HG03196 (cell line): ENCODE measurements around the gene NTHL1.

Experiments
- ATAC-seq: cut with Tn5 transposase; IDR thresholded peaks from one replicate; pipeline ENCODE4 v1.9.1; 2021; ENCODE audit not compliant: unreplicated experiment

Gene NTHL1

DNA sequence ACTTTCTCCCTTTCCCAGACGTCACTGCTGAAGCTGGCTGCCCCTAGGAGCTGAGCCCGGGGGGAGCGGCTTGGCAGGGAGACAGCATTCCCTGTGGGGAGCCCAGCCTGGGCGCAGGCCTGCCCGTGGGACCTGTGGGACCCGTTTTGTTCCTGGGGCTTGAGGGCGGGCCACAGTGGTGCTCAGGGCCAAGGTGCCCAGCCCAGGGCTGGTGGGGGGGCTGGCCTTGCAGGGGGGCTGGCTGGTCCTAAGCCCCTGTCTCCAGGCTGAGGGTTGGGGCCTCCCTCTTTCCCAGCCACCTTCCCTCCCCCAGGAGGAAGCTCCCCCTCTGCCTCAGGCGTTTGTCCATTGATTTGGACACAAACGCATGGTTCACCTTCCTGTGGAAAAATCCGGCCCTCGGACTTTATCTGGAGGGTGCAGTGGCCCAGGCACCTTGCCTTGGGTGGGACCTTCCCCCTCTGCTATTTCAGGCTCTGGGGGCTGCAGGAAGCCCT, 16.5 kb downstream of the NTHL1 start:
- no peak for ATAC-seq

- ATAC-seq = no peak
These were observed 17.6 kb downstream of the NTHL1 start for GRCh38 chr16:2030036-2030435.

GRCh38 chr16:2029350-2029749, 18.3 kb downstream of the NTHL1 start:
- ATAC-seq = no peak

DNA sequence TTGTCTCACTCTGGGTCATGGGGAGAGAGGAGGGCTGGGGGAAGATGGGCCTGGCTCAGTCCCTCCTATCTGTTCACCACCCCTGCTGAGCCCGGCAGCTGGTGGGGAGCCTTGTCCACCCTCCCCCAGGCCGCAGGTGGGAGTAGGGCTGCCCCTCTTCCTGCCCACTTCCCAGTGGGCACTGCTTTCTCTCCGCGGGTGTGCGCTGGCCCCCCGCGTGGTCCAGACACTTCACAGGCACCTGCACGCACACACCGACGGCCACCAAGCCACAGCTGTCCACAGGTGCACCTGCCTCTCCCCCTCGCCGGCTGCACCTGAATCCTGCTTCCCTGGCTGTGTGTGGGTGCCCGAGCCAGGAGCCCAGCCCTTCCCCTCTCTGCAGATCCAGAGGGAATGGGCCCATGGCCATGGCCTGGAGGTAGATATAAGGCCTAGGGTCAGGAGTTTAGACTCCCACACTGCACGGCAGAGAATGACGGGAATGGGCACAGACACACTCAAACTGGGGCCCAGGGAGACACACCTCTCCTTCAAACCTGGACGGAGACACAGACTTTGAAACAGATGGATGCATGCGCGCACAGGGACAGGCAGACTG, 18.9 kb downstream of the NTHL1 start:
- ATAC-seq = no peak

DNA sequence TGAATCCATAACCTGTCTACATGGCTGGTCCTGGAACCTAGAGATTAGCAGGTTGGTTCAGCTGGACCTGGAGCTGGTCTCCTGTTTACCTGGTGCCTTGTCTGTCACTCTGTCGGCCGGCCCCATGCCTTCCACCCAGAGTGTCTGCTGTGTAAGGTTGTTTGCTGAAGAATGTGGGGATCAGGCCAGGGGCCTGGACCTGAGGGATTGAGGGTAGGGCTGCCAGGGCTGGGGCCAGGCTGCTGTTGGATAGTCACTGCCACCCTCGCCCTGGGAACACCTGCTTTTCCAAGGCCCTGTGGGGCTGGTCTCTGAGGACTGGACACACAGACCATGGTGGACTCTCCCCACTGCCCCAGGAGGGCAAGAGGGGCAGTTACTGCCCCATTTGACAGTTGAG, 19.5 kb downstream of the NTHL1 start:
- ATAC-seq = no peak

- no peak for ATAC-seq
These were observed 20.3 kb downstream of the NTHL1 start for GRCh38 chr16:2027024-2028010.

DNA sequence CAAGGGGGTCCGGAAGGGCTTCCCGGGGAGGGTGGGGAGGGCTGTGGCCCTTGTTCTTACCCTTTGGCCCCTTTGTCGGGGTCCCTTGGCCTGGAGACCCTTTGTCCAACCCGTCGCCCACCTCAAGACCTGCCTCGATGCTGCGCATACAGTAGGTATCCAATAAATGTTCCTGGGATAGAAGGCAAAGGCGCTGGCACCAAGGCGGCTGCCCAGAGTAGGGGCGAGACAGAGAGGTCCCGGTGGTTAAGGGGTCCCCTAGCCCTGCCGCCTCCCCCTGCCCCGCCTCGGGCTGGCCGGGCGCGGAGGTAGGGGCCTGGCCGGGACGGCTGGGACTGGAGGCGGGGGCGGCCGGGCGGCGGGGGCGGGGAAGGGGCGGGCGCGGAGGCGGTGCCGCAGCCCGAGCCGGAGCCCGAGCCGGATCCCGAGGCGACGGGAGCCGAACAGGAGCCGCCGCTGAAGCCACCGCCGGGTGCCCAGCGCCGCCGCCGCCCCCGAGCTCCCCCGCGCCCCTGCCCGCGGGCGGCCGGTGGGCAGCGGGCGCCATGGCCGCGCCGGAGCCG, 21.1 kb downstream of the NTHL1 start, which contains the start of gene NHERF2:
Gene NHERF2 (plus strand): TSS at position 442 of the 563 bp plus-strand sequence. CDS start 104 bp downstream, at position 546.
- ATAC-seq = no peak

- ATAC-seq = no peak
These were observed 21.7 kb downstream of the NTHL1 start for GRCh38 chr16:2025878-2026460.

DNA sequence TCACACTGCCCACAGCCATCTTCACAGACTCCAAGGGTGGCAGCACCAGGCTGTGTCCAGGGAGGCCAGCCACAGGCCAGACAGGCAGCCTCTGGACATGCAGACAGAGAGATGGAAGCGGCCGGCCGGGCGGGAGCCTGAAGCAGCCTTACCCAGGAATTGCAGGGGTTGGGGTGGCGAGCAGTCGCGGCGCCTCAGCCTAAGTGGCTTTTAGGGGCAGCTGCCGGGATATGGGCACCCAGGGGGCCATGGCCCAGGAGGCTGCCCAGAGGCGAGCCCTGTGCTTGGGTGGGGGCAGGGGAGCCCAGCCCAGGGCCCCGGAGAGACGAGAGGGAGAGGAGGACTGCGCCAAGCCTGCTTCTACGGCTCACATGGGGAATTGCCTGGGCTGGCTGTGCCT, 22.4 kb downstream of the NTHL1 start:
- no peak for ATAC-seq

DNA sequence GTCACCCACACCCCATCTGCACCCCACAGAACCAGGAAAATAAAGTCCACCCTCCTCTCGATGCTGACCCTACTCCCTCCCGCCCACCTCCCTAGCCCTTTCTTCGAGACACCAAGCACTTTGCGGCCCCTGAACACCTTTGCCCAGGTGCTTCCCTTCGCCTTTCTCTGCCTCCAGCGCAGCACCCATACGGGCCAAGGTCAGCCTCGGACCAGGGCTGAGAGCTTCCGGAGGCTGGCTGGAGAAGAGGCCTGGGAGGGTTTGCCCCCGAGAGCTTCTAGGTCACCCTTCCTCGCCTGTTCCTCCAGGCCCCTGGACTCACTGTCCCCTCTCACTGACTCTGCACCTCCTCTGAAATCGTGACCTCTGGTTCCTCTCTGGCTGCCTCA, 23.6 kb downstream of the NTHL1 start:
- no peak for ATAC-seq

GRCh38 chr16:2023092-2024031, 24.3 kb downstream of the NTHL1 start:
- ATAC-seq = peak; percentile 73

- ATAC-seq = no peak
These were observed 24.9 kb downstream of the NTHL1 start for GRCh38 chr16:2022723-2023091.

GRCh38 chr16:2019921-2020831, 27.5 kb downstream of the NTHL1 start:
- no peak for ATAC-seq

- no peak for ATAC-seq
These were observed 28.1 kb downstream of the NTHL1 start, which contains the start of gene NPW for GRCh38 chr16:2019518-2019920. Gene NPW, plus strand, starts transcription at chr16:2019785.

DNA sequence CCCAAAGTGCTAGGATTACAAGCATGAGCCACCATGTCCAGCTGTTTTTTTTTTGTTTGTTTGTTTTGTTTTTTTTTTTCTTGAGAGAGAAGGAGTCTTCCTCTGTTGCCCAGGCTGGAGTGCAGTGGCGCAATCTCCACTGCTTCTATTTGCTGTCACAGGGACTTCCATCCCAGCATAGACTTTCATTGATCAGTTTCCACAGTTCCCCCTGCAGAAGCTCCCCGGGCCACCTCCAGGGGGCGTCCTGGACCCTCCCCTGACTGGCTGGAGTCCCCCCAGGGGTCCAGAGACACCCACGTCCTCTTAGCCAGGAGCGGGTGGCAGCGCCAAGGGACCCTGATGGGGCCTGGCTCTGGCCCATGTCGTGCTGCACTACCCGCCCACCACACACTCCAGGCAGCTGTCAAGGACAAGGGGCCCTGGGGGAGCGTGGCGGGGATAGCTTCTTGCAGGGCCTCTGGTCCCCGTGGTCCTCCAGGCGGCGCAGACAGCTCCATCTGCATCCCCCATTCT, 31.2 kb downstream of the NTHL1 start:
- no peak for ATAC-seq

GRCh38 chr16:2015947-2016208, 31.8 kb downstream of the NTHL1 start:
- no peak for ATAC-seq

GRCh38 chr16:2015117-2015946, 32.3 kb downstream of the NTHL1 start:
- ATAC-seq = no peak

GRCh38 chr16:2013527-2013926, 34.1 kb downstream of the NTHL1 start:
- ATAC-seq = no peak
